RWPE1 (cell line): ENCODE results near the gene NMRK1.
A peak's percentile ranks its signal among the peaks of the same experiment; 100 is the strongest.

Source experiments
- CTCF ChIA-PET: fragments of 350-600 bp; sonication (Branson Sonifier 250); formaldehyde crosslinking; extraction: SDS; loops from one replicate; lab custom pipeline; 2021; lab: Yijun Ruan, JAX
- POLR2A ChIA-PET: fragments of 400-600 bp; formaldehyde crosslinking; extraction: SDS; loops from one replicate; lab custom pipeline; 2020; ENCODE audit warnings: antibody characterized with exemption; ENCODE audit not compliant: low non-redundant PET; lab: Yijun Ruan, JAX
- DNase-seq: peaks from one replicate; pipeline ENCODE4 v3.0.0; 2012; ENCODE audit warnings: low spot score
- H3K27ac ChIP-seq: fragments of 450-650 bp; 2 replicates; pipeline ENCODE4 v1.5.1; 2017
- CTCF ChIP-seq: fragments of 450-650 bp; conservative IDR thresholded peaks from 2 replicates; pipeline ENCODE4 v1.5.1; 2017; ENCODE audit warnings: low read depth, mild to moderate bottlenecking

NMRK1 gene

DNA sequence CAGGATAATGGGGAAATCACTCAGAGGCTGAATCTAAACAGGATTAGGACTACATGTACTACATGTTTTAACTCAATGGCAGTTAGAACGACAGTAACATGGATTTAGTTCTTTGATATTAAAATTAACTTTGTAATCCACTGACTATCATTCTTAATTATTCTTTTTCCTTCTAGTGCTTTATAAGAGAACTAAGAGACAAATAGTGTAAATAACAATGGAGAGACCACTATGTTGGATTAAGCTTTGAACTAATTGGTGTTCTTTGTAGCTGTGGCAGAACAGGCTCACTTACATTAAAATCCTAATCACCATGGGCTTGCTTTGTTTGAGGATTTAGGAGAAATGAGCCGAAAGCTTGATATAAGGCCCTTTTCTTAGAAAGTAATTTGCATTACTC lies 18.8 kb downstream of the NMRK1 start:
- TF ChIP-seq CTCF, result no peak
- DNase-seq, result no peak
- no peak overlapping the region for H3K27ac ChIP-seq
- ChIA-PET CTCF (no interaction called here), POLR2A (no interaction called here)

DNA sequence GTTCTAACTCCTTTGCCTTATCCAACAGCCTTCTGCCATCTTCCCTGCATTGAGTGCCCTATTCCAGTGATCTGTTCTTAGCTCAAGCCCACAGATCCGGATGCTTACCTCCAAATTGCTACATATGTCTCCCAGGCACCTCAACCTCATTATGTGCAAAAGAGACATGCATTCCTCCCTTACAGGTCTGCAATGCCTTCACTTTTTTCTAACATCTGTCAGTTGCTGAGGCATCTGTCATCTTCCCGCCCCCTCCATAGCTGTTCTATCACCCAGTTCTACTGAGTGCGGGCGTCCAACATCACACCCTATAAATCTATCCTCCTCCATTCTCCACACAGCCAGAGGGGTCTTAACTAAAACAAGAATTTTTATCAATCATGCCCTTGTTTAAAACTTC lies 20.1 kb downstream of the NMRK1 start:
- POLR2A ChIA-PET, result no interaction called here
- TF ChIP-seq CTCF, result no peak
- CTCF ChIA-PET, result interaction anchor here (1.6 kb wide), 1 partner anchor 294 kb away, joined by 4 read pairs; no protein-coding TSS in a partner anchor
- H3K27ac ChIP-seq, result no peak overlapping the region
- no peak for DNase-seq

DNA sequence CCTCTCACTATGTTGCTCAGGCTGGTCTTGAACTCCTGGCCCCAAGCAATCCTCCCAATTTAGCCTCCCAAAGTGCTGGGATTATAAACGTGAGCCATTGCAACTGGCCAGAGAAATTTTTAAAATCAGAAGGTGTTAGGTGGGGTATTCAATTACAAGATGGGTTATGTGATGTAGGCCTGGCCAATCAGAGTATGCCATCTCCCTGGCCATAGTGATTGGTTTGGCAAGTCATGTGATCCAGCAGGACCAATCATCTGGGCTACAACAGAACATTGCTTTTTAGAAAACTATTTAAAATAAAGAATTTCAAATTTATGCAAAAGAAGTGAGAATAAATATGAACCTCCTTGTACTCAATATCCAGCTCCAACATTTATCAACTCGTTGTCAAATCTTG lies 22.4 kb downstream of the NMRK1 start:
- ChIA-PET CTCF (no interaction called here), POLR2A (no interaction called here)
- no peak for TF ChIP-seq CTCF
- no peak overlapping the region for H3K27ac ChIP-seq
- DNase-seq, result no peak

- no peak for TF ChIP-seq CTCF
- ChIA-PET CTCF (interaction anchor here (0.7 to 1.7 kb wide), 2 partner anchors 13 to 37 kb away, joined by 3 to 8 read pairs; no protein-coding TSS in a partner anchor), POLR2A (interaction anchor here (0.6 kb wide), 1 partner anchor 9 kb away, joined by 3 read pairs; no protein-coding TSS in a partner anchor)
- H3K27ac ChIP-seq, result no peak overlapping the region
- DNase-seq, result peak; percentile 36
Observed at GRCh38 chr9:75064307-75065025, 23.5 kb downstream of the NMRK1 start.

DNA sequence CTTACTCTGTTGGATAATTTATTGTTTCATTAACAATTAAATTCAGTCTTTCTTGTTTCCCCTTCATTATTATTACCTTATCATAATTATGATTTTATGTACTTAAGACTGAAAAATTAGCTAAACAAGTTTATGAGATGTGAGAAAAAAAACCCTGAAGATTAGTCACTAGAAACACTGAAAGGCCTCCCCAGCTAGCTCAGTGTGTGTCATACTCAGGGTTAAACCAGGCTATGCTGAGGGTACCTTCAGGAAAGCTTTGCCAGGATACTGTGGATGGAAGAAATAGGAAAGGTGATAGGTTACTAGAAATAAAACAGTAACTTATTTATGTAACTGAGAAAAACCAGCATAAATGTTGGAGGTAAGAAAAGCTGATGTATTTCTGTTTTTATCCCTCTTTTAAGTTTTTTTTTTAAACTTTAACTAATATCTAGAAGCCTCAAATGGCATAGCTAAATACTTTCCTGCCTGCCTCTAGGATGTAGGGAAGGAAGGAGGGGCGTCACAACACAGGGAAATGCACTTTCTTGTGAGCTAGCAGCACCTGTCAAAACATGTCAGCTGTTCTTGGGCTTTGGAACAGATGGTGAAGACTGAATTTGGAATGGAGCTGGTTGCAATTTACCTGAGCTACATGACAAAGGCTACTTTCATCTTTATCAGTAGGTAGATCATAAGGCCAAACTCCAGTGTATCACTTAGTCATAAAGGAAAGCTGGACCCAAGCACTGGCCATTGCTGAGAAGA lies 24.2 kb downstream of the NMRK1 start:
- ChIA-PET CTCF (interaction anchor here (0.6 to 1.7 kb wide), 3 partner anchors 14 to 595 kb away, joined by 3 to 10 read pairs (median 8); no protein-coding TSS in a partner anchor), POLR2A (interaction anchor here (0.6 kb wide), 1 partner anchor 9 kb away, joined by 3 read pairs; no protein-coding TSS in a partner anchor)
- DNase-seq, result peak; percentile 55
- no peak overlapping the region for H3K27ac ChIP-seq
- no peak for TF ChIP-seq CTCF

DNA sequence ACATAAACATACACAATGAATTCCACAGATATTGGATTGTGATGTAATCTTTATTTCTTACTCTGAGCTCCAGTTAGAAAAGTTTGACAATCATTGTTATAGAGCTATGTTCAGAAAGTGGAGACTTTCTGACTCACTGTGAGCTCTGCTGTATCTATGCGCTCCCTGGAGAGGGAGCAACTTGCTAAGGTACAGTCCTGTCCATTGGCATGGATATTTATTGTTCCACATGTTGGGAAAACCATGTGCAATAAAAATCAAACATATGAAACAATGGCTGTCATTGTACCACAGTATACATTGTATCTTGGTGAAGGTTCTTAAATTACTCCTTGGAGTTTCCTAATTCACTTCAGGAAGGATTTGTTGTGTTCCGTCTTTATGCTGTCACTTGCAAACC lies 26.8 kb downstream of the NMRK1 start:
- no peak for TF ChIP-seq CTCF
- ChIA-PET POLR2A (no interaction called here), CTCF (interaction anchor here (0.6 kb wide), 1 partner anchor 49 kb away, joined by 4 read pairs; no protein-coding TSS in a partner anchor)
- DNase-seq, result no peak
- no peak overlapping the region for H3K27ac ChIP-seq
